ENCODE data around the gene HERC5. TPM values are rescaled to one million over a fixed set of nuclear protein-coding genes. Genes with fewer than 3 reads are reported as not detected.

The HERC5 gene
- total RNA-seq, 1 experiment from 2014 or later = 17.2 TPM

DNA sequence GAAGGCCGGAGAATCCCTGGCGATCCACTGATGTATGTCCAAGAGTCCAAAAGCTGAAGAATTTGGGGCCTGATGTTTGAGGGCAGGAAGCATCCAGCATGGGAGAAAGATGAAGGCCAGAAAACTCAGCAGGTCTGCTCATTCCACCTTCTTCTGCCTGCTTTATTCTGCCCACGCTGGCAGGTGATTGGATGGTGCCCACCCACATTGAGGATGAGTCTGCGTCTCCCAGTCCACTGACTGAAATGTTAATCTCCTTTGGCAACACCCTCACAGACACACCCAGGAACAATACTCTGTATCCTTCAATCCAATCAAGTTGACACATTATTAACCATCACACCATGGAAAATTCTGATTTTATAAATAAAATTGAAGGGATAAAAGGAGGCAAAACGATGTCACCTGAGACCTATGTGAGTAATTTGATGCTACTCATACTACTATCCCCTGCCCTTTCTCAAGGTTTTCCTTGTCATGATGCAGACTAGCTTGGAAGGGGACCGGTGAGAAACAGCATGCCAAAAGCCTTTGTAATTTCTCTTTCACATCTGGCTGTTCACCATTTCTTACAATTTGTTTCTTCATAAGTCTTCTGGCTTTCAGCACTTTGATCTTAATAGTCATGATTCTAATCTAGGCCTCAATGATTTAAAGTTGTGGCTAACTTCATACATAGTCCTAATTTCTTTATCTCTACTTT is 76.3 kb downstream of the HERC5 start:
- Histone ChIP-seq H4K20me1 (ENCODE audit: control insufficient read depth, insufficient read depth, insufficient read length) (no peaks in the 10 kb centered on the region), H3K4me1 (ENCODE audit: insufficient read depth, low read length) (no peaks in the 10 kb centered on the region; the same call in 1 of the 2 replicates), H4K8ac (replicated peaks; ENCODE audit: insufficient read length, low read depth, low read length) (no peak overlapping the region), H2AK5ac (ENCODE audit: insufficient read length, low read length) (no peak overlapping the region), H3K23ac (ENCODE audit: insufficient read length, low read depth, low read length) (no peak overlapping the region), H2BK15ac (ENCODE audit: low read depth, low read length) (no peak overlapping the region), H3K9ac (ENCODE audit: extremely low read depth, insufficient read length, low read length) (peak overlapping the region; percentile 26), H3K23me2 (ENCODE audit: insufficient read length, low read depth, low read length, poor library complexity, severe bottlenecking) (no peaks in the 10 kb centered on the region), H2BK5ac (ENCODE audit: insufficient read length, low read length) (no peak overlapping the region), H3K27me3 (ENCODE audit: insufficient read depth, low read length) (no peaks in the 10 kb centered on the region), H4K5ac (ENCODE audit: insufficient read length, low read depth, low read length) (no peak overlapping the region), H4K91ac (ENCODE audit: insufficient read length, low read depth, low read length) (no peak overlapping the region), H3K4me2 (ENCODE audit: insufficient read depth, insufficient read length, low read length) (peak overlapping the region; percentile 91), H2AFZ (ENCODE audit: low read length) (peak overlapping the region; percentile 93), H3K27ac (ENCODE audit: insufficient read length, low read depth, low read length) (peak overlapping the region; percentile 79), H2BK20ac (ENCODE audit: low read depth, low read length, poor library complexity, severe bottlenecking) (no peak overlapping the region), H3K9me3 (ENCODE audit: control insufficient read depth, low read depth, low read length) (no peaks in the 10 kb centered on the region), H2BK12ac (ENCODE audit: insufficient read length, low read depth, low read length) (no peak overlapping the region), H3K4ac (ENCODE audit: low read depth, low read length) (no peak overlapping the region), H3K14ac (ENCODE audit: insufficient read depth, low read length) (no peak overlapping the region), H3K18ac (ENCODE audit: insufficient read length, low read depth, low read length) (no peak overlapping the region), H3K79me1 (ENCODE audit: insufficient read depth, low read depth, low read length, poor library complexity, severe bottlenecking) (no peaks in the 10 kb centered on the region), H3K79me2 (ENCODE audit: insufficient read depth, low read length) (peaks cover 18% of the 10 kb centered on the region; the same call in 1 of the 2 replicates), H3K56ac (ENCODE audit: insufficient read length, low read depth, low read length) (no peak overlapping the region), H2BK120ac (ENCODE audit: low read depth, low read length, poor library complexity, severe bottlenecking) (no peak overlapping the region), H3T11ph (ENCODE audit: low read length) (no peak overlapping the region)
- TF ChIP-seq, protein P1, sequence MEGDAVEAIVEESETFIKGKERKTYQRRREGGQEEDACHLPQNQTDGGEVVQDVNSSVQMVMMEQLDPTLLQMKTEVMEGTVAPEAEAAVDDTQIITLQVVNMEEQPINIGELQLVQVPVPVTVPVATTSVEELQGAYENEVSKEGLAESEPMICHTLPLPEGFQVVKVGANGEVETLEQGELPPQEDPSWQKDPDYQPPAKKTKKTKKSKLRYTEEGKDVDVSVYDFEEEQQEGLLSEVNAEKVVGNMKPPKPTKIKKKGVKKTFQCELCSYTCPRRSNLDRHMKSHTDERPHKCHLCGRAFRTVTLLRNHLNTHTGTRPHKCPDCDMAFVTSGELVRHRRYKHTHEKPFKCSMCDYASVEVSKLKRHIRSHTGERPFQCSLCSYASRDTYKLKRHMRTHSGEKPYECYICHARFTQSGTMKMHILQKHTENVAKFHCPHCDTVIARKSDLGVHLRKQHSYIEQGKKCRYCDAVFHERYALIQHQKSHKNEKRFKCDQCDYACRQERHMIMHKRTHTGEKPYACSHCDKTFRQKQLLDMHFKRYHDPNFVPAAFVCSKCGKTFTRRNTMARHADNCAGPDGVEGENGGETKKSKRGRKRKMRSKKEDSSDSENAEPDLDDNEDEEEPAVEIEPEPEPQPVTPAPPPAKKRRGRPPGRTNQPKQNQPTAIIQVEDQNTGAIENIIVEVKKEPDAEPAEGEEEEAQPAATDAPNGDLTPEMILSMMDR (conservative IDR thresholded peaks at IDR 0.05) = no peak
- Mint-ChIP-seq H3K36me3 (ENCODE audit: insufficient read depth in 1 of 3, low read depth in 3 of 3) (no peaks in the 10 kb centered on the region), H3K27ac (peak overlapping the region in 2 of 3 experiments; percentile 91 to 94; a peak in 5 of 7 replicates), H3K27me3 (ENCODE audit: low read depth) (no peaks in the 10 kb centered on the region), H3K4me1 (peaks cover 28 to 36% of the 10 kb centered on the region in 2 experiments), H3K4me3 (peak overlapping the region; percentile 7 to 45; a peak in 4 of 5 replicates), H3K9me3 (no peaks in the 10 kb centered on the region)
- peak; percentile 46 for DNase-seq
- WGBS (ENCODE audit: extremely low coverage, insufficient read length, low lambda C conversion rate) = no CpG with 5 or more reads among the region's 6 CpGs
